Stimulated activated naive CD4-positive, alpha-beta T cell treated with Interleukin-2 at 50 U/mL for 16 hours (primary cell): ENCODE measurements around the gene USP13.

Experiments used
- DNase-seq: peaks from one replicate; lab custom pipeline; 2025; lab: John Stamatoyannopoulos, UW

The USP13 gene

DNA sequence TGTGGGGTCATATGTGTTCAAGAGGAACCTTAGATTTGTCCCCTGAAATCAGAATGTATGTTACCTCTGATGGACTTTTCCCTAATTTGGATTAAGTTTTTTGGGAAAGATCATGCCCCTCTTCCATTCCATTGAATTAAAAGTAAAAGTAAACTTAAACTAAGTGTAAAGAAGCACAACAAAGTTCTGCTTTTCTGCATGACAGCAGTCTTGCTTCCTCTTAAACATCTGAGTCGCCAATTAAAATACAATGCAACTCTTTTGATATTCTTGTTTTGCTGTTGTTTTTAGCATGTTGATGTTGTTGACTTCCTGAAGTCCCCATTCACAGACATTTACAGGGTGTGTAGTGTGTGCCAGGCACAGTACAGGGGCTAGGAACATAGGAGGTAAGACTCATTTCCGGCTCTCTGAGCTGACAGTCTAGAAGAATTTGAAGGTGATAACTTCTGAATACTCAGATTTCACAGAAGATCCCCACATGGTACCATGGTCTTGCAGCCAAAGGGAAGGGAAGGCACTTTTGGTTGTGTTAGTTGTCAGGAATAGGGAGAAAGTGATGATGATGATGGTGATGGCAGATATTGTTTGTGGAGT, 45.0 kb downstream of the USP13 start:
- no peak for DNase-seq

DNA sequence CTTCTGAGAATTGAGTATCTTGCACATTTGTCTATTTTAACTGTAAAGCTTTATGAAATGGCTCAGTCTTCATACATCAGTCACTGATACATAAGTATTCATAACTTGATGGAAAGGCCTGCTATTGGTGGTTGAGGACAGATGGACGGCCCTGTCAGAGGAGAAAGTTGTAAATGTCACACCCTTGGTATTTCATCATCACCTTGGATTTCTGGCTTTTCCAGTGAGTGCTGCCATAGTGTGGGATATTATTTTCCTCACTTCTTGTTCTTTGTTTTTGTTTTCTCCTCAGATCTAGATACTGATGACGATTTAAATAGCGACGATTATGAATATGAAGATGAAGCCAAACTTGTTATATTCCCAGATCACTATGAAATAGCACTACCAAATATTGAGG, 47.9 kb downstream of the USP13 start:
- no peak for DNase-seq

DNA sequence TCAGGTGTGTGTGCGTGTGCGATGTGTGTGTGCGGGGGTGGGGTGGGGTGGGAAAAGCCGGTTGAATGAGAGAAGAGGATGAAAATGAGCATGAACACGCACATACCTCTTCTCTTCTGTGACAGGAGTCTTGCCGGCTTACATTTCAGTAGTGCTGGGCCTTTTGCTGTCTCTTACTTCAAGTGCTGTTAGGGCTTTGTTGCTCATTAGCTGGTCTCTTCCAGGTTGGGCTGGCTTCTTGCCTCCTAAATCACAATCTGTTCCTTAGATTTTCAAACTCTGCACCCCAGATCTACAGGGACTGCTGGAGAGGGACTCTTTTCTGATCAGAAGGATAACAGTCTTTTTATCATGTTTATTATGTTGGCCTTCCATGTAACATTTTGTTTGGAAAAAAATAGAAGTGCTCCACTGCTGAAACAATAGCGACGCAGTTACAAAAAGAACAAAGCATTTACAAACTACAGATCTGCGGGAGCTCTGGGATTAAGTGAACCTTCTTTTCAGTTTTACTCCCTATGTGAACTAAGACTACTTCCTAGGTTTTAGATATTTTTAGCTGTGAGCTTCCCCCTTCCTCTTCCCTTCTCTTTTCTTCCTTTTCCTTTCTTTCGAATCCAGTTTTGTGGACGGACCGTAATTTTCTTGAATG, 48.5 kb downstream of the USP13 start:
- no peak for DNase-seq

DNA sequence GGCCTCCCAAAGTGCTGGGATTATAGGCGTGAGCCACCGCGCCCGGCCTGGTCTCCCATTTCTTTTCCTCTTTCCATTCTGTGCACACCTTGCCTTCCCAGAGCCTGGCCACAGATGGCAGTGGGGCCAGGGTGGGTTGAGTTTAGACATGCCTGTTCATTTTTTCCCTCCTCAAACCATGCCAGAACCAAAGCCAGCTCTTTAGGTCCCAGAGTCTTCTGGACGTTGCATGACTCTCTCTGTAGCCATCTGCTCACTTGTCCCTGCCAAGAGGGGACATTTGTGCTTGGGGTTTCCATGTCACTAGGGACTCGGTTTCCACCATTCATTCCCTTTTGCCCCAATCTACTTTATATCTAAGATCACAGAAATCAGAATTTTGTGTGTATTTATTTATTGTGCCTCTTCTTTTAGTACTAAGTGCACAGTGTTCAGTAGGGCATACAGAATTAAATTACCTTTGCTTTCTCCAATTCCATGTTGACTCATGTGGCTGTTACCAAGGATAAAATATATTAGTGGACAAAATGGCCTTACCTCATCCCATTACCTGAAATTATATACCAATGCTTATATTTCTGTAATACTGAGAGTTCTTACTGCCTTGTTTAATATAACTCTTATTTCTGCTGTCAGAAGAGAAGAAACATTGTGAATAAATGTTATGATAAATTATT, 49.6 kb downstream of the USP13 start:
- DNase-seq, result no peak

DNA sequence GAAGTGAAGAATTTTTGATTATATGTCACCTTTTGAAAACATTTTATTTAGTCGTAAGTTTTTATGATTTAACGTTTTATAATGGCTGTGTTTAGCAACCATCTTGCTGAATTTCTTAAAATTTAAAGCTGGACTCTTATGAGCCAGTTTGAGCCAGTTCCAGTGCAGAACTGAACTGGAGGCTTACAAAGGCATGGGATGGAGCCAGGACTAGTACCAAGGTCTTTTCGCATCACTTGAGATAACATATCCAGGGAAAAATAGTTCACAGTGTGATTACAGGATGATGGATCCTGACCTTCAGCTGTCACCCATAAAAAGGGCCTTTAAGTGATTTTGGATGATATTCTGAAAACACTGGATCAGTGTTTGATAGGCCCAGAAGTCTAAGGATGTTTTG, 51.0 kb downstream of the USP13 start:
- DNase-seq, result no peak

DNA sequence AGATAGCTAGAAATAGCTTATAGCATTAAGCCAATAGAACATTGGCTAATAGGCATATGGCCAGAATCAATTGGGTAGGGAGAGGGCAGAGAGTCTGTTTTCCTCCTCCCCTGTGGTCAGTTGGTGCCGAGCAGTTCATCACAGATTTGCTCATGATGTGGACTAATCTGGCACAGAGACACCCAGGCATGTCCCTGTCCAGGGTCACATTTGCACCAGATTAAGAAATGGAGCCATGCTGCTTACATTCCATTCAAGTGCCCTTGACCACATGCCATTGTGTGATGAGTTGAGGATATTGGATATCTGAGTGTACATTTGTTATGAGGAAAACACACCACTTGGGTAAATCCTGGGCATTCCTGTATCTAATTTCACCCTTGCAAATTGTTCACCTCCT, 53.4 kb downstream of the USP13 start:
- DNase-seq, result no peak

DNA sequence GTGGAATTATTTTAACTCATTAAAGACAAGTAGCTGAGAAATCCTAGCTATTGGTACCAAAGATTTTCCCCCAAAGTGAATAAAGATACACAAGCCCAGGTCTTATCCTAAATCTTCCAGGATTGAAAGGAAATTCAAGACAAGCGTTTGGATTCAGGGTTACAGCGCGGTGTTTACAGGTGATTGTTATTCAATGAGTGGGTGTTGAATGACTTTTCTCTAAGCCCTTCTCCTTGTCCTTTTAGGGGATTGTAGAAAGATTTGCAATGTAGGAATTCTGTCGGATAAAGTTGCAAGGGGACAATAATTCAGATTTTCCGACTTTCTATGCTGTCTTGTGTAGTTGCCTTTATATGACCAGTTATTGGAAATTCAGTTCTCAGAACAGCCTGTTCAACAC, 57.2 kb downstream of the USP13 start:
- DNase-seq, result no peak

DNA sequence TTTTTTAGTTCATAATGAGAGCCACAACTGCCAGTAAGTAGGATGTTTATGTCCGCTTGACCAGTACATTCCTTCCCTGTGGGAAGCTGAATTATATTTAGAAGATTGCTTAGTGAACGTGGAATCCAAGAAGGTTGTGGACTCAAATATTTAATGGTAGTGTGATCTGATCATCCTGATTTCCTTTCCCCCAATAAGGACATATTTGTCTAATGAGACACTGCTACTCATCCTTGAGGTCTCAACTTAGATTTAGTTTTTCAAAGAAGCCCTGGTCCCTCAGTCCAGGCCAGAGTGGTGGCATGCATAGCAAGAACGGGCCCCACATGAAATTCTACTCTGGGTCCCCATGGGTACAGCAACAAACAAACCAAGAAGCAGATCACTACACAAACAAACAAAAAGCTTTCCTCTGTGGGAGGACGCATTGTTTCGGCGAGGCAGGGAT, 60.8 kb downstream of the USP13 start:
- no peak for DNase-seq

DNA sequence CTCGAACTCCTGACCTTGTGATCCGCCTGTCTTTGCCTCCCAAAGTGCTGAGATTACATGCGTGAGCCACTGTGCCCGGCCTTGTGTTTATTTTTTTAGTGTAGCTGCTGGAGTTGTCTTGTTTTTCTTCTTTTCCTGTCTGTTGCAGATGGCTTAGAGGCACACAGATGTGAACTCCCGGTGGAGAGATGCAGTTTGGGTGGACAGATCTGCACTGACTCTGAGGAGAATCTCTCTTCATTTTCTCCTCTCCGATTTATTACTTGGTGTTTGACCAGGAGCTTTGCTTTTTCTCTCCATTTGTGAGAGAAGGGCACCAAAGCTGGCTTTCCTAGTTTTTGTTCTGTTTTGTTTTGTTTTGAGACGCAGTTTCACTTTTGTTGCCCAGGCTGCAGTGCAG, 62.7 kb downstream of the USP13 start:
- no peak for DNase-seq

DNA sequence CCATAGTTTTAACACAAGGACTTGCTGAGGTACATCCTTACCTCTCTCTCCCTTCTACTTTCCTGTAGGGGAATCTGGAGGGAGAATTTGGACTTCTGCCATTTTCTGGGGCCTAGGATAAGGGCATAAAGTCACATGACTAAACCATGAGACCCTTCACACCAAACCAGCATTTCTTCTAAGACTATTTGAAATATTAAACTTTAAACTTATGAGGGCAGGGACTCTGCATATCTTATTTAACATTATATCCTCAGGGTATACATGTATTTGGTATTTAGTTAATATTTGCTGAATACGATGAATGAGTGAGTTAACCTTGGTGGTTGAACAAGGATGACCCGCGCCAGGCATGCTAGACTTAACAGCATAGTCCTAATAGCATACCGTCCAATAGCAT, 63.4 kb downstream of the USP13 start:
- DNase-seq, result no peak

DNA sequence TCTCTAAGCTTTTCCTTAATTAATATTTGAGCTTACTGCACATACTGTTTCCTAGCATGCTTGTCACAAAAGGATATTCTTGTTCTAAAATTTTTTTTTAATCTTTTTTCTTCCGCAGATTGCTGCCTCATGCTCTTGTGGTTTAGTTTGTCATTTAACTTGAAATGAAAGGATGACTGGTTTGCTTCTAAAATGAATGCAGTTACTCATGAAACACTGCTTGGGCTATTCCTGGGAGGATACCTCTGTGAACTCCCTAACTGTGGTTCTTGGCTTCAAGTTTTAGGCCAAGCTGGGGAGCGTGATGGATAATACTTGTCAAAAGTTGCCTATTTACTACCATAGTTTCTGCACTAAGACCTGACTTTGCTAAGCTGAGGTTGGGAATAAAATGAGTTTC, 64.0 kb downstream of the USP13 start:
- no peak for DNase-seq

DNA sequence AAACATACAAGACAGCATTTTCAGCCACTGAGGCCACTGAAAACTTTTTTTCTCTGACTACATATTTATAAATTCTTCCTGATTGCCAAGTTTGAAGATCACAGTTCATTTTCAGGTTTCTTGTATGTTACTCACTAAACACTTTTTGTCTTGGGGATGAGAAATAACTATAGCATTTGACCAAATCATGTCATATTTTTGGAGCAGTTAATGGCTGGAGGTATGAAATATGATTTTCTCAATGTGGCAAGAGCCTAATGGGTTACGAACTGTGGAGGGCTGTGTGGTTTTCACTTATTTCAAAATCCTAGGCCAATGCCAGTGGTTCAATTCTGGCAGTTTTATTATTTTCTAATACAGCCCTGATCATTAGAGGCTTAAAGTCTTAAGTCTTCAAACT, 64.4 kb downstream of the USP13 start:
- no peak for DNase-seq

DNA sequence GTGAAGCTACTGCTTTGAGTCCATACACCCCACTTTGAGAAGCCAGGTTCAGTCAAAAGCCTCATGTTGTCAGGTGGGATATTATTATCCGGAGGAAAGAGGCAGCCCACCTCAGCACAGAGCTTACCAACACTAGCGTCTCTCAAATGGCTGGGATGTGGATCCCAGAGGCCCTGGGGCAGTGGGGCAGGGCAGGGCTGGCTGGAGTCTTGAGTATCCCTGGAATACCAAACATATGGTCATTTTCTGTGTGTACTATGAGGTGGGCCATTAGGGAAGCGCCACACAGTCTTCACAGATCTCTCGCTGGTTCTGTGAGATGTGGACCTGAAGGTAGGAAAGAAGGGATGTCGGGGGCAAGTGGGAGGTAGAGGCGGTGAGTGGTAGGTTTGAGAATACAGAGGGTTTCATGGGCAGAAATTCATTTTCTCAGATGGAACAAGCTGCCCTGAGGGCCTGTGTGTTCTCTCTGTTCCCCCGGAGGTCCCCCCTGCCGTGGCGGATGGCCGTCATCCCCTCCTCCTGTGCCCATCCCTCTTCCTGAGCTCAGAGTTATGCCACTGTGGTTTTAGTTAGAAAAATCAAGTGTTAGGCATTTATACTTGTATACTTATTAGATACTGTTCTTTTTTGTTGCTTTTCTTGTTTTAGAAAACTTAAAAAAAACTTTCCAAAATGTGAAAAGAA, 66.4 kb downstream of the USP13 start:
- no peak for DNase-seq

DNA sequence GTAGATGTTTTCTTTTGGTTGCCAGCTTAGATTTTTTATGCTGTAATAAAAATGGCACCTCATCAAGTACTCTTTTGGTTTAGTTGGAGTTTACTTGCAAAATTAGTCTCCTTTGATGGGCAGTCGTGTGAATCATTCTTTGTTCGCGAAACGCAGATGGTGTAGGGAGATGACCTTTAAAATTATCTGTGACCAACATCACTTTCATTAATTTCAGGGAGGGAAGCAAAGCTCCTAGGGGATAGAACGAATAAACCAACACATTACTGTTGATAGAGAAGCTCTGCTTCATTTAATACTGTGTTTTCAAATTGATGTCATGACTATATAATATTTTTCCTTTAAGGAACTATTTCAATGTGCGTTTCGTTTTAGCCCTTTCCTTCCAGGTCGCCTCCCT, 67.4 kb downstream of the USP13 start:
- no peak for DNase-seq

DNA sequence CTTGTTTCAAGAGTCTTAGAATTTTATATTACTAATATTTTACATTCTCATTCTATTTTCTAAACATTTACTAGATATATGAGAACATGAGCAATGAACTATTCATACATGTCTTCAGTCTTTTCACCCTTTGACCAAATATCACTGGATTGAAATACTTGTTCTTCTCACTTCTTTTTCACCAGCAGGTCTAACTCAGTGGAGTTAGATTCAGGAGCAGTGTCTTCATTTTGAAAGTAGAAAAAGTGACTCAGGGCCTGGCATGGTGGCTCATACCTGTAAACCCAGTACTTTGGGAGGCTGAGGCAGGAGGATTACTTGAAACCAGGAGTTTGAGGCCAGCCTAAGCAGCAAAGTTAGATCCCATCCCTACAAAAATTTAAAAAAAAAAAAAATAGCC, 70.8 kb downstream of the USP13 start:
- no peak for DNase-seq

DNA sequence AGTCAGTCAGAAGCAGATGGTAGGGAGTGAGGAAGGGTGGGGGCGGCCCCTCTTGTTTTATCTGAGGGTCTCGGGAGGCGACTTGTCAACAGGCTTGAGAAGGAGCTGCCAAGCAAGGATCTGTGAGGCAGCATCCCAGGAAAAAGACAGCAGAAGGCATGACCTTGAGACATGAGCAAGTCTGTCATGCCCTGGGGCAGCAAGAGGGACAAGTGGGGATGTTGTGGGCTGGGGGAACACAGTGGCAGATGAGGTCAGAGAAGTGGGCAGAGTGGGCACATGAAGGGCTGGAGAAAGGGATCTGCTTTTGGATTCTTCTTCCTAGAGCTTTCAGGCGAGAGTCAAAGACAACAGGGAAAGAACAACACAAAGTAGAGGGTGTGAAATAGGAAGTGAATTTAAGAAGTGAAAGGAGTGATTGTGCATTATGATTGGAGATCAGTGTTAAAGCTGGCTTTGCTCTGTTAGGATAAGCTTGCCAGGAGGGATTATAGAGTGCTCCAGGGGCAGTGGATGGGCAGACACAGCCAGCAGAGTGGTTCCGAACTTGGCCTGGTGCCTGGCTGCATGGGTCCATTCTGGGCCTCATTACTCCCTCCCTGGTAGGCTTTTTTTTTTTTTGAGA, 73.3 kb downstream of the USP13 start:
- DNase-seq, result no peak

DNA sequence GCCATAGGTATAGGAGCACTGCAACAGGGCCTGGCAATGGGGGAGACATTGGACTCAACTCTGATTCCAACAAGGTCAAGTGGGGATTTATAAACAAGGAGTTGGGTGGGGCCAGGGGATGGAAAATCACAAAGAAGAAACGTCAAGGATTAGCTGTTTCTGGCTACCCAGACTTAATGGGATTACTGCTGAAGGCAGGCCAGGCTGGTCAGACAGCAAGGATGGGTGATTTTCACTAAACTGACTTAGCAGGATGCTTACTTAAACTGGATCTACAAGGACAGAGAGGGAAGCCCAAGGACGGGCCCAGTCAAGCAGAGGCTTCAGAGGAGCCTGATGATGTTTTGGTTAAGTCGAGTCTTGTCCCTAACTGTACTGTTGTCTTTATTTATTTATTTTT, 76.2 kb downstream of the USP13 start:
- no peak for DNase-seq

DNA sequence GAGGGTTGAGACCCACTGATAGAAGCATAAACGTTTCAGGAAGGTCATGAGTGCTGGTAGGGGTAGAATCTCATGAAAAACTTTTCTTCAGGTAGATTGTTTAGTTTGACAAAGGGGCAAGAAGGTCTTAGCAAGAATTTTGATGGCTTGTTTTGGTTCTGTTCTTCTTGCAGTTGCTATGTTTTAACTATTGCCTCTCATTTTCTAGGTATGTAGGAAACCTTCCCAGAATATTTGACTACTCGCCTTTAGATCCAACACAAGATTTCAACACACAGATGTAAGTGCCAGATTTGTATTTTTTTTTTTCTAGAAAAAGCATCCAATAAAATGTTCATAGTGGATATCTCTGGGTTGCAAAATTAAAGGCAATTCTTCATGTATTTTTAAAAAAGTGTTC, 77.1 kb downstream of the USP13 start:
- DNase-seq, result no peak

DNA sequence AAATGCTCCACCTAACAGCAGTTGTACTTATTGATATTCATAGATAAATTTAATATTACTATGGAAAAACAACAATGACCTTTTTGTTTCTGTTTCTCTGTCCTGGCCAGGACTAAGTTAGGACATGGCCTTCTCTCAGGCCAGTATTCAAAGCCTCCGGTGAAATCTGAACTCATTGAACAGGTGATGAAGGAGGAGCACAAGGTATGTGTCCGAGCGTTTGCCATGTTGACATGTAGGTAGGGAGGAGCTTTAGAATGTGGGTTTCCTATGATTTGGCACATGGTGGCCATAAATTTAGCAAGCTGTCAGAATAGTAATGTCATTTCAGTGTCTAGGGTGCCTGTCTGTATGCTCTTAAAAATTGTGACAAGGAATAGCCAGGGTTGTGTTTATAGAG, 77.7 kb downstream of the USP13 start:
- DNase-seq, result no peak

DNA sequence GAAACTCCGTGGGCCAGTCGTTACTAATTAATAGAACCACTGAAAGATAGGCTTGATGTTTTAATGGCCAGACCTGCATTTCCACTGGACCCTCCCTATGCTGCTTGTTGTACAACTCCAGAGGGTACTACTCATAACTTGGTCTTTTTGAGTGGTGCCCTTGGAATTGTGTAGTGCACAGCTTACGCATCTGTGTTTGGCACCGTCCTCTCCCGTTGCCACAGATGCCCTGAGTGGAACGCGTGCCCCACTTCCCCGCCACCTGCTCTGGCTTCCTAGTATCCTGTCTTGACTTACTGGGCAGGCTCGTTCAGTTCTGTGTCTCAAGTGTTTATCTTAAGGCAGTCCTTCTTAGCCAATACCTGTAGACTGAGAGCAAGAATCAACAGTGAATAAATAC, 78.7 kb downstream of the USP13 start:
- no peak for DNase-seq

DNA sequence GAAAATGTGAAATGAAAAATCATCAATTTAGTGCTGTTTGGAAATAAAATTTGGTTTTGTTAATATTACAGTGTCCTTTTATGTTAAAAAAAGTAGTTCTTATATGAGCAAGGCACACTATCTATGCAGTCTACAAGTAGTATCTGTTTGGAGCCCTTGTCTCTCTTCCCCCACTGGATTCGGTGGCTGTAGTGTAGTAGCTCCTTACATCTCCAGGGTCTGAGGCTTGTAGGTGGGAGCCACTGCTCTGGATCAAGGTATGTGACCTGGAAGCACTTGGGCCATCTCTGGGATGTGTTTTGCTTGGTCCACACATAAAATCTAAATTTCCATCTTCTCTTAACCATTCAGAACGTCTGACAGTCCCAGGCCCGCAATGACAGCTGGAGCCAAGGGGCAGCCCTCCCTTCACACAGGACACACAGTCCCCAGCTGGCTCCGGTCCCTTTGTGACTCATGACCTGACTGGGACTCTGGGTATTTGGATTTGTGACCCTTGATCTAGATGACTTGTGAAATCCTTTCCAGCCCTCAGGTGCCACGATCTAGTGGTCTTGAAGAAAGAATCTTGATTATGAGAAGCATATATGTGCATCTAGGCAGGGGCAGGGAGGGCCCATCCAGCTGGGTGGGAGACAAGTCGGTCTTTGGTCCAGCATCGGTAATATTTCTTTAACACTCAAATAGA, 80.0 kb downstream of the USP13 start:
- DNase-seq, result no peak

DNA sequence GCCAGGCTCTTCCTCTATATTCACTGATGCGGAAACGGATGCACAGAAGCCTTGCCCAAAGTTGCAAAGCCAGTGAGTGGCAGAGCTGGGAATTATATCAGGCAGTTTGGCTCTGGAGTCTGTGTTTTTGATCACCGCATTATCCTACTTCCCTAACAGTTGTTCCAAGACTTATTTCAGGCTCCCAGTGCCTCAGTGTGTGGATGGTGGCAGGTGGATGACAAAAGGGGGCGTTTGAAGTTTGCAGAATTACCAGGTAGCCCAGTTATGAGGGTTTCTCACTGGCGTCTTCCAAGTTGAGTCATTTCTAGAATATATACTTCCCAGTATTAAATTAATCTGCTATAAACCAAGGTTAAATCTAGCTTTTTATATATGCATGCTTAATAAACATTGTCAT, 81.0 kb downstream of the USP13 start:
- DNase-seq, result no peak
